RWPE2 (cell line): ENCODE results near the gene NUDT6.
"Not testable (repeated sequence)": the region's sequence is repeated elsewhere in the genome, so short reads cannot be mapped to it uniquely, and the experiment has no call there.

Source experiments
- ATAC-seq: fragments of 200-7000 bp; cut with Tn5 transposase; 3 replicates; pipeline ENCODE4 v1.9.1; 2021; ENCODE audit warnings: low read depth
- DNase-seq: peaks from one replicate; pipeline ENCODE4 v3.0.0-alpha.2; 2020; ENCODE audit warnings: low spot score
- H3K27ac ChIP-seq: fragments of 450-650 bp; 2 replicates; pipeline ENCODE4 v1.5.1; 2017; ENCODE audit warnings: mild to moderate bottlenecking; ENCODE audit not compliant: poor library complexity, severe bottlenecking
- H3K27me3 ChIP-seq: fragments of 250-450 bp; sonication (Bioruptor Pico); 2 replicates; pipeline ENCODE4 v1.5.1; 2021; ENCODE audit warnings: mild to moderate bottlenecking, moderate library complexity; ENCODE audit not compliant: insufficient read depth, poor library complexity, severe bottlenecking
- H3K36me3 ChIP-seq: fragments of 250-450 bp; sonication (Bioruptor Pico); 2 replicates; pipeline ENCODE4 v1.5.1; 2020; ENCODE audit warnings: low read depth, mild to moderate bottlenecking, moderate library complexity
- H3K4me1 ChIP-seq: fragments of 250-450 bp; sonication (Bioruptor Pico); 2 replicates; pipeline ENCODE4 v1.5.1; 2021; ENCODE audit warnings: mild to moderate bottlenecking, moderate library complexity; ENCODE audit not compliant: insufficient read depth, poor library complexity, severe bottlenecking
- H3K4me3 ChIP-seq: fragments of 250-450 bp; sonication (Bioruptor Pico); 2 replicates; pipeline ENCODE4 v1.5.1; 2021; ENCODE audit warnings: mild to moderate bottlenecking, moderate library complexity; ENCODE audit not compliant: severe bottlenecking
- H3K9me3 ChIP-seq: fragments of 250-450 bp; sonication (Bioruptor Pico); 2 replicates; pipeline ENCODE4 v1.5.1; 2021; ENCODE audit warnings: mild to moderate bottlenecking, moderate library complexity; ENCODE audit not compliant: severe bottlenecking
- CTCF ChIP-seq: fragments of 450-650 bp; IDR thresholded peaks from one replicate; pipeline ENCODE4 v1.5.1; 2017; ENCODE audit warnings: mild to moderate bottlenecking, moderate library complexity; ENCODE audit not compliant: poor library complexity, severe bottlenecking

Gene NUDT6

GRCh38 chr4:122845066-122845465 lies 77.3 kb downstream of the NUDT6 start:
- Histone ChIP-seq H3K36me3 (peaks cover 17% of the 10 kb centered on the region; the same call in 1 of the 2 replicates), H3K27ac (no peak overlapping the region)

GRCh38 chr4:122844391-122844790 lies 78.0 kb downstream of the NUDT6 start:
- H3K36me3 ChIP-seq, result peaks cover 17% of the 10 kb centered on the region; the same call in 1 of the 2 replicates
- not testable (repeated sequence) for H3K9me3 ChIP-seq, H3K27ac ChIP-seq, H3K4me1 ChIP-seq, H3K27me3 ChIP-seq, ATAC-seq, H3K4me3 ChIP-seq, DNase-seq

More at GRCh38 chr4:122845066-122845465, 77.3 kb downstream of the NUDT6 start:
- H3K4me1 ChIP-seq, result no peaks in the 10 kb centered on the region
- no peaks in the 10 kb centered on the region for H3K27me3 ChIP-seq
- no peak for TF ChIP-seq CTCF
- H3K9me3 ChIP-seq, result no peaks in the 10 kb centered on the region
- no peak overlapping the region for H3K4me3 ChIP-seq
- no peak for DNase-seq
- no peak for ATAC-seq

GRCh38 chr4:122842984-122843531 lies 79.3 kb downstream of the NUDT6 start:
- H3K9me3 ChIP-seq, result no peaks in the 10 kb centered on the region
- no peaks in the 10 kb centered on the region for H3K27me3 ChIP-seq
- TF ChIP-seq CTCF, result no peak
- ATAC-seq, result no peak
- no peak overlapping the region for H3K4me3 ChIP-seq
- H3K27ac ChIP-seq, result no peak overlapping the region
- peaks cover 12% of the 10 kb centered on the region; the same call in 1 of the 2 replicates for H3K36me3 ChIP-seq
- H3K4me1 ChIP-seq, result no peaks in the 10 kb centered on the region
- no peak for DNase-seq
